ENCODE data around the gene ASAP3. TPM values are rescaled to one million over a fixed set of nuclear protein-coding genes. Genes with fewer than 3 reads are reported as not detected.
A peak's percentile ranks its signal among the peaks of the same experiment; 100 is the strongest.

ASAP3 gene
- total and polyA plus RNA-seq, 9 donors, result 37.3 to 147 (median 91.0) TPM

- Histone ChIP-seq H3K4me1 (ENCODE audit: insufficient read depth) (peaks cover 17% of the 10 kb centered on the region), H3K27me3 (no peaks in the 10 kb centered on the region), H3K27ac (no peak overlapping the region), H3K9me3 (no peaks in the 10 kb centered on the region), H3K4me3 (no peak overlapping the region), H3K36me3 (no peaks in the 10 kb centered on the region)
- intact Hi-C loops (cut with DNase I), result no loop called here
- TF ChIP-seq, protein P1, sequence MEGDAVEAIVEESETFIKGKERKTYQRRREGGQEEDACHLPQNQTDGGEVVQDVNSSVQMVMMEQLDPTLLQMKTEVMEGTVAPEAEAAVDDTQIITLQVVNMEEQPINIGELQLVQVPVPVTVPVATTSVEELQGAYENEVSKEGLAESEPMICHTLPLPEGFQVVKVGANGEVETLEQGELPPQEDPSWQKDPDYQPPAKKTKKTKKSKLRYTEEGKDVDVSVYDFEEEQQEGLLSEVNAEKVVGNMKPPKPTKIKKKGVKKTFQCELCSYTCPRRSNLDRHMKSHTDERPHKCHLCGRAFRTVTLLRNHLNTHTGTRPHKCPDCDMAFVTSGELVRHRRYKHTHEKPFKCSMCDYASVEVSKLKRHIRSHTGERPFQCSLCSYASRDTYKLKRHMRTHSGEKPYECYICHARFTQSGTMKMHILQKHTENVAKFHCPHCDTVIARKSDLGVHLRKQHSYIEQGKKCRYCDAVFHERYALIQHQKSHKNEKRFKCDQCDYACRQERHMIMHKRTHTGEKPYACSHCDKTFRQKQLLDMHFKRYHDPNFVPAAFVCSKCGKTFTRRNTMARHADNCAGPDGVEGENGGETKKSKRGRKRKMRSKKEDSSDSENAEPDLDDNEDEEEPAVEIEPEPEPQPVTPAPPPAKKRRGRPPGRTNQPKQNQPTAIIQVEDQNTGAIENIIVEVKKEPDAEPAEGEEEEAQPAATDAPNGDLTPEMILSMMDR (IDR thresholded peaks at IDR 0.05), result no peak
- TF ChIP-seq POLR2A (IDR thresholded peaks at IDR 0.05), result no peak
- no peak for TF ChIP-seq EP300 (IDR thresholded peaks at IDR 0.05)
- no peak for DNase-seq
- 80 to 82% (median 81%) methylated on average over 5 of the region's 5 CpGs for WGBS, 3 donors
These were observed 11.5 kb downstream of the ASAP3 start for GRCh38 chr1:23472351-23473036.

GRCh38 chr1:23471473-23472075 is 12.4 kb downstream of the ASAP3 start:
- WGBS, 3 donors, result 59 to 60% (median 60%) methylated on average over 4 of the region's 4 CpGs
- intact Hi-C loops (cut with DNase I), result no loop called here
- Histone ChIP-seq H3K9me3 (no peaks in the 10 kb centered on the region), H3K27ac (peak overlapping the region in 1 of 2 donors; percentile 47), H3K27me3 (no peaks in the 10 kb centered on the region), H3K4me1 (ENCODE audit: insufficient read depth) (peaks cover 19% of the 10 kb centered on the region), H3K36me3 (no peaks in the 10 kb centered on the region), H3K4me3 (no peak overlapping the region)
- no peak for TF ChIP-seq EP300 (IDR thresholded peaks at IDR 0.05)
- TF ChIP-seq, protein P1 (IDR thresholded peaks at IDR 0.05), result no peak
- TF ChIP-seq POLR2A (IDR thresholded peaks at IDR 0.05), result no peak
- DNase-seq, result no peak

DNA sequence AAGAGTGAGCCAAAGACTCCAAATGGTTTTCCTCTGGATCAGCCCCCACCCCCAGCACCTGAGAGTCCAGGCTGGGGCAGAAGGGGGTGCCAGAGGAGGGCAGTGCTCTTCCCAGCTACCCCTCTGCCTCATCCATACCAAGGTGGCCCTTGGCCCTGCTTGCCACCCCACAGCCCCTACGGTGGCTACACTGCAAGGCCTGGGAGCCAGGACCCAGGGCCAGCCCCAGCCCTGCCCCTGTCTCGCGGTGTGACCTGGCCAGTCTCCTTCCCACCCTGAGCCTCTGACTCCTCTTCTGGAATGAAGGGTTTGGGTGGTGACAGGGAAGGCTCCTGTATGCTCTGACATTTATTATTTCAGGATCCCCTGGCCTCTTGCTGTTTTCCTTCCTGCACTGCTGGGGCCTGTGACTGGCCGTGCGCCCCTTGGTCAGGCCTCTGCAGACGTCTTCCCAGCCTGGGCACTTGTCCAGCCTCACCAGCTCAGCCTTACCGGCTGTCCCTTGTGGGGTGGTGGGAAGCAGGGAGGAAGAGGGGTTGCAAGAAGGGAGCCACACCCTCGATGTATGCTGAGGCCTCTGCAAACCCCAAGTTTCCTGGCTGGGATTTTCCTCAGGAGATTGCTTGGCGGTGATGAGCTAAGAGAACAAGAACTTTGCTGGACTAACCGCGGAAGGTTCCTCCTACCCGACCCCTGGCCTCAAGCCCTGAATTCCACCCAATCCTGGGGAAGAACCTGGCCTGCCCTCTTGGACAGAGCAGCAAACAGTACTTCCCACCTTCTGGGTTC is 13.5 kb downstream of the ASAP3 start:
- Histone ChIP-seq H3K27me3 (no peaks in the 10 kb centered on the region), H3K9me3 (no peaks in the 10 kb centered on the region), H3K4me3 (no peak overlapping the region), H3K4me1 (ENCODE audit: insufficient read depth) (peaks cover 19% of the 10 kb centered on the region), H3K36me3 (no peaks in the 10 kb centered on the region), H3K27ac (peak overlapping the region in 1 of 2 donors; percentile 47)
- TF ChIP-seq EP300 (IDR thresholded peaks at IDR 0.05) (no peak), POLR2A (IDR thresholded peaks at IDR 0.05) (no peak)
- TF ChIP-seq, protein P1 (IDR thresholded peaks at IDR 0.05), result no peak
- peak; percentile 58 to 84 (median 67) for DNase-seq
- 30 to 38% (median 33%) methylated on average over 12 of the region's 12 CpGs for WGBS, 3 donors
- intact Hi-C loops (cut with DNase I), result no loop called here

DNA sequence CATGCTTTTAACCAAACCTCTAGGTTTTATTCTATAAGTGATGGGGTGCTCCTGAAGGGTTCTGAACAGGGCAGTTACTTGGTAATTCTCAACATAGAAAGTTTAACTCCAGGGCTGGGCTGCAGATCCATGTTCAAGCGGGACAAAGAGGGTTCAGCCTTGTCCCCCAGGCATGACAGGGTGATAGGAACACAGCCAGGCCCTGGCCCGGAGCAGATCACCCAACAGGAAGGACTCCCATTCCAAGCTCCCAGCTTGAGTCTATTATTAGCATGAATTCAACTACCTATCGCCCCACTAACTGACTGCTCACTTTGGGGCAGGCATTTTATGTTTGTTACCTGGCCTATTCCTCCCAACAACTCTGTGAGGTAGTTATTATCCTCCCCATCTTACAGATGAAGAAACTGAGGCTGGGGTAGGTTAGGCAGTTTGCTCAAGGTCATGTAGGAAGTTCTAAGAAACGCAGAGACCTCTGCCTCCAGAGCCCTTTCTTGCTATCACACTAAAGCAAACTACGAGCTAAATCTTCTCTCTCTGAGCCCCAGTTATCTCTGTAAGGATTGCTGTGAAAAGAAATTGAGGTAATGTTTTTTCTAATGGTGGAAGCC is 14.5 kb downstream of the ASAP3 start:
- intact Hi-C loops (cut with DNase I), result no loop called here
- no peak for DNase-seq
- no peaks in the 10 kb centered on the region for H3K36me3 ChIP-seq
- H3K27me3 ChIP-seq, result no peaks in the 10 kb centered on the region
- H3K9me3 ChIP-seq, result no peaks in the 10 kb centered on the region
- no peak overlapping the region for H3K4me3 ChIP-seq
- TF ChIP-seq EP300 (IDR thresholded peaks at IDR 0.05) (no peak), POLR2A (IDR thresholded peaks at IDR 0.05) (no peak)
- TF ChIP-seq, protein P1 (IDR thresholded peaks at IDR 0.05), result no peak
- 56 to 59% (median 58%) methylated on average over 5 of the region's 5 CpGs for WGBS, 3 donors
- peaks cover 19% of the 10 kb centered on the region for H3K4me1 ChIP-seq (ENCODE audit: insufficient read depth)
- peak overlapping the region in 1 of 2 donors; percentile 47 for H3K27ac ChIP-seq
